ENCODE results near the gene ZMYM2.
A peak's percentile ranks its signal among the peaks of the same experiment; 100 is the strongest.

ZMYM2 gene

GRCh38 chr13:20127262-20127561 lies 168.7 kb downstream of the ZMYM2 start:
- in situ Hi-C loops (cut with HindIII; ENCODE audit: low pct_unique_long_range_greater_than_20kb, low sequenced_read_pairs): no loop called here
- no peak for DNase-seq (ENCODE audit: low read depth in 1 of 2, low spot score in 1 of 2)
- TF ChIP-seq JUND (IDR thresholded peaks at IDR 0.05; ENCODE audit: low read depth): no peak

DNA sequence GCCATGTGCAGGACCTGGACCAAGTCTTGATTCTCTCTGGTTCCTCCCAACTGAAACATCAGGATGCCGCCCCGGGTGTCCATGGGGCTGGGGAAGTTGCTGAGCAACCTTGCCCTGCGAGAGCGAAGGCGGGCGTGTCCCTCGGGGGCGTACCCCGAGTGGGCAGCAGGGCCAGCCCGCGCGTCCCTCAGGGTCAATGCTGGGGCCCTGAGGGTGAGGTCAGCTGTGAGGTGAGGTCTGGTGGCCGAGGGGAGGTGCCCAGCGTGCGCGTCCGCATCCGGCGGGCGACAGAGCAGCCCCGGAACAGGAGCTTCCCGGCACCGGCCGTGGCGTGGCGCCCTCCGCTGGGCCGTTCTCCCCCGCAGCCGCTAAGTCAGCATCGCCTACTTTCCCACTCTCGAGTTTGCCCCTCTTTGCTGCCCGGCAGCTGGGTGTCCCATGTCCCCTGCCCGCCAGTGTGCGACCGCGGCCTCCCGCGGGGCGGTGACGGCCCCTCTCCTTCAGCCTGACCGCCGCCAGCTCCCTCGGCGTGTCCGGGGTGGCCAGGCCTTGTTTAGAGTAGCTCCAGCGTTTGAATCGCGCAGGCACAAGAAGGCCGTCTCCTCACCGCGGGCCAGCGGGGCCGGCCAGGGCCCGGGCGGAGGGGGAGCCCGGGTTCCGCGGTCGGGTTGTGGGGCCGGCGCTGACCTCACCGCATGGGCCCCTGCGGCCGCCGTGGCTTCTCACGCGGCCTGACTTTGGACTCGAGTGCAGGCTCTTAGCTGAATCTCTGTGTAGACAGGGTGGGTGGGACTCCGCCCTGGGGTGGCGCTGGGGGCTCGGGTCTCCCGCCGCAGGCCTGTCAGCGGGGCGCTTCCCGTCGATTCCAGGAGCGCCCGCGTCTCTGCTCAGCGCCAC lies 169.3 kb downstream of the ZMYM2 start:
- in situ Hi-C loops (cut with HindIII; ENCODE audit: low pct_unique_long_range_greater_than_20kb, low sequenced_read_pairs): no loop called here
- peak in 1 of 2 experiments; percentile 60 for DNase-seq (ENCODE audit: low read depth in 1 of 2, low spot score in 1 of 2)
- no peak for TF ChIP-seq JUND (IDR thresholded peaks at IDR 0.05; ENCODE audit: low read depth)

GRCh38 chr13:20128459-20128931 lies 170.0 kb downstream of the ZMYM2 start:
- in situ Hi-C loops (cut with HindIII; ENCODE audit: low pct_unique_long_range_greater_than_20kb, low sequenced_read_pairs): no loop called here
- TF ChIP-seq JUND (IDR thresholded peaks at IDR 0.05; ENCODE audit: low read depth): no peak
- DNase-seq (ENCODE audit: low read depth in 1 of 2, low spot score in 1 of 2): peak in 1 of 2 experiments; percentile 49

- no peak for DNase-seq (ENCODE audit: low read depth in 1 of 2, low spot score in 1 of 2)
- in situ Hi-C loops (cut with HindIII; ENCODE audit: low pct_unique_long_range_greater_than_20kb, low sequenced_read_pairs): no loop called here
- TF ChIP-seq JUND (IDR thresholded peaks at IDR 0.05; ENCODE audit: low read depth): no peak
These were observed 170.5 kb downstream of the ZMYM2 start for GRCh38 chr13:20129076-20129475.

DNA sequence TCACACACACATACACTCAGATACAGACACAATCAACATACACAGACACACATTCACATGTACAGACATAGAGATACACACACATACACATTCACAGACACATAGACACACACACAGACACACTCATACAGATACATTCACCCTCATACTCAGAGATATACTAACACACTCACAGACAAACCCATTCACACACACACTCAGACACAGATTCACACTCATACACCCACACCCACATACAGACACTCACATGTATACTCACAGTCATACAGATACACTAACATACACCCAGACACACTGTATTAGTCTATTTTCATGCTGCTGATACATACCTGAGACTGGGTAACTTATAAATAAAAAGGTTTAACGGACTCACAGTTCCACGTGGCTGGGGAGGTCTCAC lies 171.5 kb downstream of the ZMYM2 start:
- no peak for DNase-seq (ENCODE audit: low read depth in 1 of 2, low spot score in 1 of 2)
- TF ChIP-seq JUND (IDR thresholded peaks at IDR 0.05; ENCODE audit: low read depth): no peak
- in situ Hi-C loops (cut with HindIII; ENCODE audit: low pct_unique_long_range_greater_than_20kb, low sequenced_read_pairs): no loop called here

- DNase-seq (ENCODE audit: low read depth in 1 of 2, low spot score in 1 of 2): no peak
- TF ChIP-seq JUND (IDR thresholded peaks at IDR 0.05; ENCODE audit: low read depth): no peak
These were observed 172.1 kb downstream of the ZMYM2 start for GRCh38 chr13:20130652-20131051.

DNA sequence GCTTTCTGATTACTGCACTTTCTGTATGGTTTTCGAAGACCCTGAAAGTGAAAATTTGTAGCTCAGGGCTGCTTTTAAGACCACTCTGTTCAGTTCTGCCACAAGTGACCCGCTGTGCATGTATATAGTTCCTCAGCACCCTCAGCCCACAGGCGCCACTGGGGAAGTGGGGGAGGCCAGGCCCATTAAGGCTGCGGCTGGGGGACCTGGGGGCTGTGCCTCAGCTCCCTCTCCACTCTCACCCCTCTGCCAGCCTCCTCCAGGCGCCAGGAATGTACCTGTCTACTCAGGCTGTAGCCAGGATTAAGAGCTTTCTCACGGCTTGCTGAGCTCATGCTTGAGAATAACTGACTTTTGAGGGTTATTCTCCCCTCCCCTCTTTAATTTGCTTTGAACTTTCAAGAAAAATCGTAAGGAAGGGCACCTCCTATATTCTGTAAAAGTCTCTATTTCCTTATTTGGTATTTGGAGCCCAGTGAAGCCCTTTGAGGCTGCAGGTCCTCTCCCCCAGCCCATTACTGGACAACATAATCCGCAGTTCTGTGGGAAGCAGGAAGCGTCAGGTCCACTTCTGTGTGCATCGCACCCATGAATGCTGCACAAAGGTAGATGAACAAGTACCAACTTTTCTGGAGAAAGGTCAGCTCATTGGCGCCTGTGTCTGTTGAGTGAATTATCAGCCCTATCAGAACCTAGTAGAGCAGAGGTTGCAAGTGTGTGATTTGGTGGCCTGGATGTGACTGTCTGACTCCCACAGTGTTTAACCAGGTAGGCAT lies 172.7 kb downstream of the ZMYM2 start:
- DNase-seq (ENCODE audit: low read depth in 1 of 2, low spot score in 1 of 2): no peak
- in situ Hi-C loops (cut with HindIII; ENCODE audit: low pct_unique_long_range_greater_than_20kb, low sequenced_read_pairs): no loop called here
- TF ChIP-seq JUND (IDR thresholded peaks at IDR 0.05; ENCODE audit: low read depth): no peak

More at GRCh38 chr13:20130652-20131051, 172.1 kb downstream of the ZMYM2 start:
- in situ Hi-C loops (cut with HindIII; ENCODE audit: low pct_unique_long_range_greater_than_20kb, low sequenced_read_pairs): no loop called here

DNA sequence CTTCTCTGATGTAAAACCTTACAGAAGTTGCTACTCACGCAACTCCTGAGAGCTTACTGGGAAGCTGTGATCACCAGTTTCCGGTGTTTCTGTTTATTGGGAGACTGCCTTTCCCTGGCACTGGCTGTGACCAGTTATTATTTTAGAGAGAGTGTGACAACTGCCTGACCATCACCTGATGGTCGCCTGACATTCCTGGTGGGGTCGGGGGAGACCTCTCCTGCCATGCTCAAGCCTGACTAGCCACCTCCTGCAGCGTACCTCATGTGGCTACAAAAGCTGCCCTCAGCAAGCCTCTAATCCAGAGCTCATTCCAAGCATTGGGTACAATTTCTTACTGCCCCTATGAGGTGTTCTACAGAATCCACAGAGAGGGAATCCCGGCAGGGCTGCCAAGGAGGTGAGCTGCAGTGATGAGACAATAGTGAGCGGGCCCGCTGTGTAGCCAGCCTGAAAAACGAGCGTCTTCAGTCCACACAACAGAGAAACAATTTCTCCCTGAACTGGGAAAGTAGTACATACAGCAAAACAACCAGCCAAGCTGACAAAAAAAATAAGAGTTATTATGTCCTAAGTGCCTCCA lies 173.6 kb downstream of the ZMYM2 start:
- no peak for TF ChIP-seq JUND (IDR thresholded peaks at IDR 0.05; ENCODE audit: low read depth)
- no peak for DNase-seq (ENCODE audit: low read depth in 1 of 2, low spot score in 1 of 2)
- in situ Hi-C loops (cut with HindIII; ENCODE audit: low pct_unique_long_range_greater_than_20kb, low sequenced_read_pairs): no loop called here

DNA sequence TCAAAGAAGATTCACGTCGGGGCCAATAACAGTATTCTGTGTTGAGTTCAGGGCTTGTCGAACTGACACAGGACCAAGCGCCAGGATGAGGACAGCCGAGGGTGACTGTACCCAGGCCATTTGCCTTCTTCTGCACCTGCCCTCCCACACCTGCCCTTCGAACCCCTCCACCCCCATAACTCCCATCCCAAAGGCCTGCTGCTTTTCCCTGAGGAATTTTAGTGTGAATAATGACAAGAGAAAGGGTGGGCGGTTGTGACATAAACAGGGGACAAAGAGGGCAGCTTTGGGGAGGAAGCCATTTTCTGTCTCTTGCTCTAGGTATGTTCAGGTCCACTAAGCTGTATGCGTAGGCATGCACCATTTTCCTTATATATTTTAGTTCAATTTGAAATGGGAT lies 176.2 kb downstream of the ZMYM2 start:
- DNase-seq (ENCODE audit: low read depth in 1 of 2, low spot score in 1 of 2): no peak
- in situ Hi-C loops (cut with HindIII; ENCODE audit: low pct_unique_long_range_greater_than_20kb, low sequenced_read_pairs): no loop called here
- TF ChIP-seq JUND (IDR thresholded peaks at IDR 0.05; ENCODE audit: low read depth): no peak

GRCh38 chr13:20136781-20137703 lies 178.5 kb downstream of the ZMYM2 start:
- in situ Hi-C loops (cut with HindIII; ENCODE audit: low pct_unique_long_range_greater_than_20kb, low sequenced_read_pairs): no loop called here
- peak in 1 of 2 experiments; percentile 37 for DNase-seq (ENCODE audit: low read depth in 1 of 2, low spot score in 1 of 2)
- no peak for TF ChIP-seq JUND (IDR thresholded peaks at IDR 0.05; ENCODE audit: low read depth)

GRCh38 chr13:20137875-20138274 lies 179.3 kb downstream of the ZMYM2 start:
- no peak for DNase-seq (ENCODE audit: low read depth in 1 of 2, low spot score in 1 of 2)
- no peak for TF ChIP-seq JUND (IDR thresholded peaks at IDR 0.05; ENCODE audit: low read depth)
- in situ Hi-C loops (cut with HindIII; ENCODE audit: low pct_unique_long_range_greater_than_20kb, low sequenced_read_pairs): no loop called here

DNA sequence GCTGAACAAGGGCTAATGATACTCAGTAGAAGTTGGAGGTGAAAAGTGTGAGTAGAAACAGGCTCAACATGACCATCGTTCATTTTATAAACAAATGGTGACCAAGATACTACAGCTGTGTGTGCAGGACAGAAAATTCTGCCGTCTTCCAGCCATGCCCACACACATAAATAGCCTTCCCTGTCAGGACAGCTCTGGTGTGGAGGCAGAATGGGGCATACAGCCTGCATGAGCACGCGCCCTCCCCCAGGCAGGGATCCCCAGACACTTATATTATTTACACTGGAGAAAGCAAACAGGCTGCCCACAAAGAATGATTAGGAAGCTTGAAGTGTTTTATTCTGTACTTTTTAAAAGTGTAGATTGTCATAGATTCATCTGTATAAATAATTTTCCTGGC lies 182.0 kb downstream of the ZMYM2 start:
- DNase-seq (ENCODE audit: low read depth in 1 of 2, low spot score in 1 of 2): no peak
- in situ Hi-C loops (cut with HindIII; ENCODE audit: low pct_unique_long_range_greater_than_20kb, low sequenced_read_pairs): no loop called here
- TF ChIP-seq JUND (IDR thresholded peaks at IDR 0.05; ENCODE audit: low read depth): no peak

Measured in T47D (cell line).